NCI-H446 treated with DMSO at 0.1 percent for 48 hours (cell line): ENCODE measurements around the gene TRIAP1.
"Not testable (repeated sequence)": the region's sequence is repeated elsewhere in the genome, so short reads cannot be mapped to it uniquely, and the experiment has no call there.

Experiments used
- DNase-seq: peaks from one replicate; lab custom pipeline; 2025; lab: John Stamatoyannopoulos, UW

TRIAP1 gene

GRCh38 chr12:120468821-120469449, 22.8 kb upstream of the TRIAP1 start:
- no peak for DNase-seq

DNA sequence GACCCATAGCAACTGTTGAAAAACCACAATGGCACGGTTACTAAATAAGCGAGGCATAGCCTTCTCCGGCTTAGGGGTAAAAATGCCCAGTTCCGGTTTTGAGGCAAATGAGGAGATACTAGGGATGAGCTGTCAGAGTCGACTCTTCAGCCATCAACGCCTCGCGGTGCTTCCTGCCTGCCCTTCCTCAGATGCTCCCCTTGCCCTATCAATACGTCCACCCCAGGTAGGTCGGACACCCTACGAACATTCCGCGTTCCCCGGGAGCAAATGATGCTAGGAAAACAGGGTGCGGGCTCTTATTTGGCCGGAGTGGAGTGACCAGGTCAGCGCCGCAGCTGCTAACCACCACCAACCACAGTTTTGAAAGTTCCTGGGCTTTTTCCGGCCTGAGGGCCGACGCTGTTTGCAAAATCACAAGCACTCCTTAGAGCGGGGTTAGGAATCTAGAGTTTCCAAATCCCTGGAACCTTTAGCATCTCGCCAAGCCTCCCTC, 22.2 kb upstream of the TRIAP1 start:
- DNase-seq: no peak

GRCh38 chr12:120467439-120467838, 21.3 kb upstream of the TRIAP1 start:
- no peak for DNase-seq

DNA sequence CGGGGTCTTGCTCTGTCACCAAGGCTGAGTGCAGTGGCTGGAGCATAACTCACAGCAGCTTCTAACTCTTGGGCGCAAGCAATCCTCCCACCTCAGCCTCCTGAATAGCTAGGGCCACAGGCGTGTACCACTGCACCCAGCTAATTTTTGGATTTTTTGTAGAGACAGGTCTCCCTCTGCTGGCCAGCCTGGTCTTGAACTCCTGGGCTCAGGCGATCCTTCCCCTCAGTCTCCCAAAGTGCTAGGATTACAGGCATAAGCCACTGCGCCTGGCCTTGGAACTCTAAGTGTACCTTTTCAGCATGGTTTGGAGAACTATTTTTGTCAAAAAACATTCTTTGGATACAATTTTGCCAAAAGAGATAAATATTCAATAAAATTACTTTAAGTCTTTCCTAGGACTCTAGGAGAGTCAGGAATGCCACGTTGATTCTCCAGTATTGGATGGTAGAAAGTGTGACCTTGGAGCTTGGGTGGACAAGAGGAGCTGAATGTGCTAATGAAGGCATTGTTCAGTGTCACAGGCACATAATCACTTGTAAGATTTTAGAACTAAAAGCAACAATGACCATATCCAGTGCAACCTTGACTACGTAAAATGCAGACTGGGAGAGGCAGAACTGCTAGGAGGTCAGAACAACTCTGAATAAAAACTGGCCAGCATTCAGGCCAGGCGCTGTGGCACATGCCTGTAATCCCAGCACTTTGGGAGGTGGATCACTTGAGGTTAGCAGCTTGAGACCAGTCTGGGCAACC, 20.6 kb upstream of the TRIAP1 start:
- no peak for DNase-seq

GRCh38 chr12:120465756-120466155, 19.6 kb upstream of the TRIAP1 start:
- DNase-seq: no peak

- DNase-seq: no peak
Measured at GRCh38 chr12:120463712-120464111, 17.5 kb upstream of the TRIAP1 start.

GRCh38 chr12:120462099-120462640, 16.0 kb upstream of the TRIAP1 start:
- no peak for DNase-seq

- no peak for DNase-seq
Measured at GRCh38 chr12:120460157-120460556, 14.0 kb upstream of the TRIAP1 start.

DNA sequence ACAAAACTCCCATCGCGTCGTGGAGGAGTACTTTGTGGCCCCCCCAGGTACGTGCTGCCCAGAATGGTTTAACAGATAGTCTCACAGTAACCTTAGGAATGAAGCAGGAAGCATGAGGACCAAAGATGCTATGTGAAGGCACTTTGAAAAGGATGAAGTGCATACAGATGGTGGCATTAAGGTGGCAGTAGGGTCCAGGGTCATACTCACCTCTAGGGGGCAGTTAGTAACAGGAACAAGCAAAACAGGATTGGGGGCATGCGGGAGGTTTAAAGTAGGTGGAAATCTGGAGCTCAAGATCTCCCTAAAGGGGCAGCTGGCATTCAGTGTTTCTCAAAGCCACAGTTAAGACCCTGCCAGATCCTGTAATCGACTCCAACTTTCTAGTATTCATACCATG, 10.9 kb upstream of the TRIAP1 start:
- no peak for DNase-seq

- no peak for DNase-seq
Measured at GRCh38 chr12:120455302-120455701, 9.1 kb upstream of the TRIAP1 start.

GRCh38 chr12:120453977-120454376, 7.8 kb upstream of the TRIAP1 start:
- DNase-seq: no peak

DNA sequence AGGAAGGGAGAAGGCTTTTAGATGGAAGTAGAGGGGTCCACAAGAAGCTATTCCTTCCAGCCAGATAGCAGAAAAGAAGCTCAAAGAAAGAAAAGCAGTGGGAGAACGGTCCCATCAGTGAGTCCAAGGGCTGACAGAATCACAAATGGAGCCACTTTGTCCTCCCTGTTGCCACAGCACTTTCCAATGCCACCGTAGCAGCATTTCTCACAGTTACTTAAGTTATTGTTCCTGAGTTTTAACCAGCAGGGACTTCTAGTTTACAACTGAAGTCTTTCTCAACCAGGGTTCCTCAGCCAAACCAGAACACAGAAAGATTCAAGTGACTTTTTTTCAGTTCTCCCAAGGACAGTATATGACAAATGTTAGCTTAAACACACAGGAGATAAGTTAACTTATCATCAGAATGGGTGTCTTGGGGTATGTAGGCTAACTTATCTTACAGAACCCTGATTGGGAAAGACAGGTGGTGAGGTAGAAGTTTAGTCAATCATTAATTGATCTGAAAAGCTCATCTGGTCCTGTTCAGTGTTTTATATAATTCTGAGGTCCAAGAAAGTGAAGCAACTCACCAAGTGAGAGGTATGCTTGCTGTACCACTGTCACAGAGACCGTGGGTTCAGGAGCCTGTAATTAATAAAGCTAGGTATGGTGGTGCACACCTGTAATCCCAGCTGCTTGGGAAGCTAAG, 7.0 kb upstream of the TRIAP1 start:
- DNase-seq: no peak

DNA sequence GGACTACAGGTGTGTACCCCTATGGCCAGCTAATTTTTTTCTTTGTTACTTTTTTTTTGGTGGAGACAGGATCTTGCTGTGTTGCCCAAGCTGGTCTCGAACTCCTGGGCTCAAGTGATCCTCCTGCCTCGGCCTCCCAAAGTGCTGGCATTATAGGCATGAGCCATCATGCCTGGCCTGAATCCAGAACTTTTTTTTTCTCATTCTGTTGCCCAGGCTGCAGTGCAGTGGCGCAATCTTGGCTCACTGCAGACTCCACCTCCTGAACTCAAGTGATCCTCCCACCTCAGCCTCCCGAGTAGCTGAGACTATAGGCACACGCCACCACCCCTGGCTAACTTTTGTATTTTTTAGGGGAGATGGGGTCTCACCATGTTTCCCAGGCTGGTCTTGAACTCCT, 6.3 kb upstream of the TRIAP1 start:
- DNase-seq: not testable (repeated sequence)

DNA sequence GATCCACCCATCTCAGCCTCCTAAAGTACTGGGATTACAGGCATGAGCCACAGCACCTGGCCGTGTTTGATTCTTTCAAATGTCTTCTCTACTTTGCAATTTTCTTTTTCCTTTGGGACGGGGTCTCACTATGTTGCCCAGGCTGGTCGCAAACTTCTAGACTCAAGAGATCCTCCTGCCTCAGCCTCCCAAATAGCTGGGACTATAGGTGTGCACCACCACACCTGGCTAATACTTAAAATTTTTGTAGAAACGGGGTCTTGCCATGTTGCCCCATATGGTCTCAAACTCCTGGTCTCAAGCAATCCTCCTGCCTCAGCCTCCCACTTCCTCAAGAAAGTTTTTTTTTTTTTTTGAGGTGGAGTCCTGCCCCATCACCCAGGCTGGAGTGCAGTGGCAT, 1.8 kb upstream of the TRIAP1 start:
- DNase-seq: no peak

GRCh38 chr12:120446844-120447178, 627 bp upstream of the TRIAP1 start:
- DNase-seq: not testable (repeated sequence)

- DNase-seq: no peak
Measured at GRCh38 chr12:120444676-120445075, 1.5 kb downstream of the TRIAP1 start.

GRCh38 chr12:120439646-120440247, 6.4 kb downstream of the TRIAP1 start:
- DNase-seq: no peak

GRCh38 chr12:120438495-120439198, 7.5 kb downstream of the TRIAP1 start:
- DNase-seq: no peak

GRCh38 chr12:120437735-120438494, 8.3 kb downstream of the TRIAP1 start, which contains the start of gene COX6A1:
Gene COX6A1, plus strand, starts transcription at chr12:120438113. Its CDS starts 14 bp downstream, at chr12:120438127.
- peak; percentile 96 for DNase-seq

- DNase-seq: no peak
Measured at GRCh38 chr12:120432772-120433525, 13.2 kb downstream of the TRIAP1 start.
